ENCODE measurements around the gene NOC3L.

NOC3L gene

GRCh38 chr10:94376865-94377264 is 14.1 kb upstream of the NOC3L start:
- no peak for TF ChIP-seq EGR1 (IDR thresholded peaks at IDR 0.05)

GRCh38 chr10:94375374-94375773 is 12.6 kb upstream of the NOC3L start:
- no peak for TF ChIP-seq TCF12 (IDR thresholded peaks at IDR 0.05; ENCODE audit: low read depth)
- no peak for TF ChIP-seq TAF1 (IDR thresholded peaks at IDR 0.05; ENCODE audit: low read depth)
- no peak for TF ChIP-seq CREB1 (IDR thresholded peaks at IDR 0.05; ENCODE audit: low read depth)
- TF ChIP-seq MAX (IDR thresholded peaks at IDR 0.05) = no peak
- no peak for TF ChIP-seq EGR1 (IDR thresholded peaks at IDR 0.05)
- no peak for TF ChIP-seq NFIC (IDR thresholded peaks at IDR 0.05)

GRCh38 chr10:94370501-94370900 is 7.8 kb upstream of the NOC3L start:
- no peak for TF ChIP-seq USF1 (IDR thresholded peaks at IDR 0.05)
- TF ChIP-seq RAD21 (IDR thresholded peaks at IDR 0.05; ENCODE audit: low read depth) = no peak
- no peak for TF ChIP-seq TCF12 (IDR thresholded peaks at IDR 0.05; ENCODE audit: low read depth)
- no peak for TF ChIP-seq CREB1 (IDR thresholded peaks at IDR 0.05; ENCODE audit: low read depth)
- TF ChIP-seq FOXM1 (IDR thresholded peaks at IDR 0.05; ENCODE audit: borderline replicate concordance, low read depth) = no peak
- TF ChIP-seq EGR1 (IDR thresholded peaks at IDR 0.05) = no peak
- TF ChIP-seq TEAD4 (IDR thresholded peaks at IDR 0.05) = no peak

GRCh38 chr10:94366382-94366781 is 3.6 kb upstream of the NOC3L start:
- no peak for TF ChIP-seq CREB1 (IDR thresholded peaks at IDR 0.05; ENCODE audit: low read depth)
- TF ChIP-seq YY1 (IDR thresholded peaks at IDR 0.05; ENCODE audit: low read depth) = no peak
- no peak for TF ChIP-seq TEAD4 (IDR thresholded peaks at IDR 0.05)
- TF ChIP-seq FOXM1 (IDR thresholded peaks at IDR 0.05; ENCODE audit: borderline replicate concordance, low read depth) = no peak
- TF ChIP-seq EP300 (IDR thresholded peaks at IDR 0.05; ENCODE audit: borderline replicate concordance) = no peak
- TF ChIP-seq REST (IDR thresholded peaks at IDR 0.05; ENCODE audit: low read depth) = no peak
- no peak for TF ChIP-seq TAF1 (IDR thresholded peaks at IDR 0.05; ENCODE audit: low read depth)

GRCh38 chr10:94364482-94364881 is 1.7 kb upstream of the NOC3L start:
- TF ChIP-seq MAX (IDR thresholded peaks at IDR 0.05) (no peak), REST (IDR thresholded peaks at IDR 0.05; ENCODE audit: low read depth) (no peak), NFIC (IDR thresholded peaks at IDR 0.05) (no peak), FOXM1 (IDR thresholded peaks at IDR 0.05; ENCODE audit: borderline replicate concordance, low read depth) (no peak), TAF1 (IDR thresholded peaks at IDR 0.05; ENCODE audit: low read depth) (no peak), EP300 (IDR thresholded peaks at IDR 0.05; ENCODE audit: borderline replicate concordance) (no peak), ZBTB7A (IDR thresholded peaks at IDR 0.05; ENCODE audit: low read depth) (no peak), YY1 (IDR thresholded peaks at IDR 0.05; ENCODE audit: low read depth) (no peak), USF1 (IDR thresholded peaks at IDR 0.05) (no peak)

GRCh38 chr10:94363251-94363565 is 469 bp upstream of the NOC3L start:
- TF ChIP-seq REST (IDR thresholded peaks at IDR 0.05; ENCODE audit: low read depth) = no peak
- TF ChIP-seq TEAD4 (IDR thresholded peaks at IDR 0.05) = no peak
- TF ChIP-seq FOXM1 (IDR thresholded peaks at IDR 0.05; ENCODE audit: borderline replicate concordance, low read depth) = no peak
- TF ChIP-seq CREB1 (IDR thresholded peaks at IDR 0.05; ENCODE audit: low read depth) = no peak
- no peak for TF ChIP-seq TAF1 (IDR thresholded peaks at IDR 0.05; ENCODE audit: low read depth)
- TF ChIP-seq USF1 (IDR thresholded peaks at IDR 0.05) = no peak
- TF ChIP-seq YY1 (IDR thresholded peaks at IDR 0.05; ENCODE audit: low read depth) = no peak
- TF ChIP-seq ZBTB7A (IDR thresholded peaks at IDR 0.05; ENCODE audit: low read depth) = no peak
- TF ChIP-seq RAD21 (IDR thresholded peaks at IDR 0.05; ENCODE audit: low read depth) = no peak
- TF ChIP-seq MAX (IDR thresholded peaks at IDR 0.05) = no peak
- TF ChIP-seq EGR1 (IDR thresholded peaks at IDR 0.05) = no peak
- TF ChIP-seq NFIC (IDR thresholded peaks at IDR 0.05) = no peak
- no peak for TF ChIP-seq EP300 (IDR thresholded peaks at IDR 0.05; ENCODE audit: borderline replicate concordance)
- no peak for TF ChIP-seq TCF12 (IDR thresholded peaks at IDR 0.05; ENCODE audit: low read depth)
- TF ChIP-seq CEBPB (IDR thresholded peaks at IDR 0.05) = no peak

All from Ishikawa (cell line).